Measurements from ENCODE around the gene GRIK4. TPM values are rescaled to one million over a fixed set of nuclear protein-coding genes. Genes with fewer than 3 reads are reported as not detected.

The GRIK4 gene
- total and polyA plus RNA-seq, 7 donors: 0.04 to 0.11 (median 0.04) TPM; not detected in 4

DNA sequence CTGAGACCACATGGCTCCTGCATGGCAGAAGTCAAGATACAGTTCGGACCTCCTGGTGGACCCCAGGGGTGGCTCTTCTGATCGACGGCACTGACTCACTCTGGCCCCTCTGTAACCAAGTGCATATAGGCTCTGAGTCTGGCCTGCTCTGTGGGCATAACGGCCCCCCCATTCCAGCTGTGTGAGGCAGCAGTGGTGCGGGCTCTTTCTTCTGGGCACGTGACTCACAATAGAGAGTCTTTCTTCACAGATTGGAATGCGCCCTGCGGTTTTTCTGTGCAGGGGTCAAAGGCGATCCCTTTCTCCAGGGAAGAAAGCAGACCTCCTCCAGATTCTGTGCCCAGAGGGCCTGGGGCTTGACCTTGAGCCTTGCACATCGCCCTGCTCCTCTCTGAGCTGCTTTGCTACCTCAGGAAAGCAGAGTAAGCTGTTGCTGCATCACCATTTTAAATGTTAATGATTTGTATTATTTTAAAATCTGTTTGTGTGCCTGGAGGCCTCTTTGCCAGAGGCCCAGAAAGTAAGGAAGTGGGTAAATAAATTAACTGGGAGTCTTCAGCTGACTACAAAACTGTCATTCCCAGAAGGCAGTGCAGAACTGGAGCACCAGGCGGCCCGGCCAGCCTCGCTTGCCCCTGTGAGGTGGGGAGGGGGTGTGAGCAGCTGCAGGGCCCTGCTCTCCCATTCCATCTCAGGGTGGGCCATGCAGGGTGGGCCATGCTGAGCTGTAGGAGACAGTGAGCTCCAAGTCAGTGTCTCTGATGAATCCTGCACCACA, 199.0 kb downstream of the GRIK4 start:
- no peaks in the 10 kb centered on the region for H3K36me3 ChIP-seq (ENCODE audit: insufficient read depth in 1 of 2, low read depth in 1 of 2)
- peak; percentile 39 to 76 (median 64) for ATAC-seq
- no peak for TF ChIP-seq CTCF (IDR thresholded peaks at IDR 0.05)
- H3K27ac ChIP-seq: no peak overlapping the region
- no peak overlapping the region for H3K4me3 ChIP-seq
- peaks cover under 1 to 19% (median 13%) of the 10 kb centered on the region in 3 donors for H3K27me3 ChIP-seq (ENCODE audit: insufficient read depth in 3 of 3, low read length in 2 of 3)
- intact Hi-C loops (cut with DNase I): no loop called here
- DNase-seq: peak; percentile 39 to 71
- no peaks in the 10 kb centered on the region for H3K9me3 ChIP-seq
- WGBS, 3 donors: 51 to 56% (median 54%) methylated on average over 13 of the region's 13 CpGs
- no peaks in the 10 kb centered on the region for H3K4me1 ChIP-seq

DNA sequence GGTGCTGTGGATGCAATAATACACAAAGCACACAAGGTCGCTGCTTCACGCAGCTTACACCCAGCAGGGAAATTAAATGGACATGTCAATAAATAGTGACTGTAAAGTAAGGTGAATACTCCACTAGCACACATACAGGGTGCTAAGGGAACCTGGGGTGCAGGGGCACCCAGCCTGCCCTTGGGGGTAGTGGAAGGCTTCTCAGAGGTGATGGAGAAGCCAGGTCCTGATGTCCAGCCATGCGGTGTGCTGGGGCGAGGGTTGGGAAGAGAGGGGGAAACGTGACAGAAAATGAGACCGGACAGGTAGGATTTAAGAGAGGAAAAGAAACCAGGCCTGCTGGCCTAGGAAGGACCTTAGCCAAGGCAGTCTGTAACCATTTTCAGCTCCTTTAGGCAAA, 200.5 kb downstream of the GRIK4 start:
- no peak for TF ChIP-seq CTCF (IDR thresholded peaks at IDR 0.05)
- DNase-seq (no peak), ATAC-seq (no peak)
- Histone ChIP-seq H3K27me3 (ENCODE audit: insufficient read depth in 3 of 3, low read length in 2 of 3) (peaks cover 2 to 26% (median 13%) of the 10 kb centered on the region in 3 donors), H3K27ac (no peak overlapping the region), H3K4me1 (no peaks in the 10 kb centered on the region), H3K9me3 (no peaks in the 10 kb centered on the region), H3K4me3 (no peak overlapping the region), H3K36me3 (ENCODE audit: insufficient read depth in 1 of 2, low read depth in 1 of 2) (no peaks in the 10 kb centered on the region)
- intact Hi-C loops (cut with DNase I): no loop called here
- WGBS, 3 donors: 94 to 96% (median 95%) methylated on average over 6 of the region's 6 CpGs

DNA sequence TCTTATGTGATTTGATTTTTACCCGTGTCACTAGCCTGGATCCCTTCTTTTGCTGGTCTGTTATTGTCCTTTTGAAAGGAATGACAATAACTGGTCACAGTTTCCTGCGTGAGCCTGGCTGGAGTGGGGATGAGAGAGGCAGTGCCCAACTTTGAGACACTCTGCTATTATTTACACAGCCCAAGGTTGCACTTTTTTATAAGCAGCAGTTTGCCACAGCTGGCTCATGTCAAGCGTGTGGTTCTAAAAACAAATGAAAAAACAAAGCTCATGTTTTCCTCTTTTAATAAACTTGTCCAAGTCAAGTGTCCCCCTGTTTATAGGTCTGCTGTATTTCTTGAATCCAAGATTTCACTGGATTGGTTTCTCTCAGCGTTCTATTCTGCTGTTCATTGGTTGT, 201.3 kb downstream of the GRIK4 start:
- H3K9me3 ChIP-seq: no peaks in the 10 kb centered on the region
- intact Hi-C loops (cut with DNase I): no loop called here
- no peak for TF ChIP-seq CTCF (IDR thresholded peaks at IDR 0.05)
- DNase-seq (no peak), ATAC-seq (no peak)
- 72 to 85% (median 74%) methylated on average over 4 of the region's 4 CpGs for WGBS, 3 donors
- peaks cover 2 to 34% (median 8%) of the 10 kb centered on the region in 3 donors for H3K27me3 ChIP-seq (ENCODE audit: insufficient read depth in 3 of 3, low read length in 2 of 3)
- H3K36me3 ChIP-seq (ENCODE audit: insufficient read depth in 1 of 2, low read depth in 1 of 2): no peaks in the 10 kb centered on the region
- H3K27ac ChIP-seq: no peak overlapping the region
- H3K4me3 ChIP-seq: no peak overlapping the region
- no peaks in the 10 kb centered on the region for H3K4me1 ChIP-seq

DNA sequence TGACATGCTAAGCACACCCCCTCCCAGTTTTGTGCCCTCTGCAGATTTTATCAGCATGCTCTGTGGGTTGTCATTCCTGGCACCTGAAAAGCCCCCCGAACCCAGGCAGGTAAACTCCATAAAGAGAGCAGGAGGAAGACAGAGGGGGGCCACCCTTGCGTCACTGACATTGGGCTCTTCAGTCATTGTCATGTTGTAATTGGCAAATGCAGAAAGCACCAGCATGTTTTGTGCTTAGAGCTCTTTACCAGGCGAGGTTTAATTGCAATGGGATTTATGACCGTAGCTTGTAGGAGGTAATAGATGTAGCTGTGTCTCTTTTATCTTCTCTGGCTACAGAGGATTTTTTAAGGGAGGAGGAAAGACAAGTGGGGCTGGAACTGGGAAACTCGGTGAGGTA, 201.7 kb downstream of the GRIK4 start:
- ATAC-seq: no peak
- Histone ChIP-seq H3K27me3 (ENCODE audit: insufficient read depth in 3 of 3, low read length in 2 of 3) (peaks cover 2 to 39% (median 10%) of the 10 kb centered on the region in 3 donors), H3K9me3 (no peaks in the 10 kb centered on the region), H3K27ac (no peak overlapping the region), H3K4me1 (no peaks in the 10 kb centered on the region), H3K4me3 (no peak overlapping the region), H3K36me3 (ENCODE audit: insufficient read depth in 1 of 2, low read depth in 1 of 2) (no peaks in the 10 kb centered on the region)
- no peak for TF ChIP-seq CTCF (IDR thresholded peaks at IDR 0.05)
- 51 to 72% (median 64%) methylated on average over 5 of the region's 5 CpGs for WGBS, 3 donors
- intact Hi-C loops (cut with DNase I): no loop called here
- no peak for DNase-seq
